GM19452 (cell line): ENCODE measurements around the gene DOCK10.

ENCODE experiments used
- ATAC-seq: cut with Tn5 transposase; IDR thresholded peaks from one replicate; pipeline ENCODE4 v1.9.1; 2021; ENCODE audit not compliant: unreplicated experiment

Gene DOCK10

DNA sequence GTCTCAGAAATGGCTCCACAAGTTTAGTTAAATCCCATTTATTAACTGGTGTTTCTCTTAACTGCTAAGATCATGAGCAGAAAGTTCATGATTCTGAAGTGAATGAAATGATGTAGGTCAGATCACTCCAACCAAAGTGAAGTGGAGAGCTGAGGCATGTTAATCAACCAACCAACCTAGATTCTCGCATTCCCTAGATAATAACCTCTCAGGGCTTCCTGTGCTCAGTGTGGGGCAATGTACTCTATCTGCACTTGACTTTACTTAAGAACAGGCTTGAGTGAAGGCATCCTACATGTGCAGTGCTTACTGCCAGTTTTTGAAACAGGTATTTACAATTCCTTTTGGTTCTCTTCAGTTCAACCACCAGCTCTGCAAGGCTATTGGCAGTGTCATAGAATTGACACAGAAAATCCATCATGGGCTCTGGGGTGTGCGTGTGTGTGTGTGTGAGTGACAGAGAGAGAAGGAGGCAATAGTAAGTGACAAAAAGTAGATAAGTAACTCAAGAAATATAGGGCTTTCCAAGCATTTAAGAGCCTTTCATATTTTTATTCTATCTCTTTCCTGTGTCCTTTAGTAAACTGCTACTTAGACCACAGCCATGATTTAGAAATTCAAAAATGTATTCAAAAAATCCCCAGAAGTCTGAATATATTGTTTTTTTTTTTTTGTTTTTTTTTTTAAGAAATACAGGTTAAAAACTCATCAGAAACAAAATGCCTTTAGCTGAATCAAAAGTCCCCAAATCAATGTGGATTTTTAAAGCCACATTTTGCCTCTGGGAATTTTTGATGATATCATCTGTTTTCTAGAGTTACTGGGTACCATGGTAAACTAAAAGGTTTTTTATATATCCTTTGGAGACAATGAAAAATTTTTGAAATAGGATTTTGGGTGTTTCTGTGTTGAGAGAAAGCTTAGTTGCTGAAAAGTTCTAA is 28.6 kb downstream of the DOCK10 start:
- no peak for ATAC-seq

DNA sequence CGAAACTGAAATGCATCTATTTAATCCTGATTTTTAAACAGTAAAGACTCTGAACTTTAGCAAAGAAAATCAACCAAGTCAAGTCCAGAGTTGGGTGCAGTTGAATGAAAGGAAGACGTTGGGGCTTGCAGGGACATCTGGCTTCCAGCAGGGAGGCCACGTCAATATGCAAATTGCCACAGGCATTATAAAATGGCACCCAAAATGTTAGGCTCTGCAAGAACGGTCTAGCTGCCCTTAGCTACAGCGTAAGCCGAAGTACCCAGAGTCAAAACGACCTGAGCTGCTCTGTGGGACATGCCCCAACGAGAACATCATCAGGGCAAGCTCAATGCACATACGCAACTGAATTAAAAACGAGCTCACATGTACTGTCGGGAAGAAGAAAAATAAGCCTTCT is 30.7 kb downstream of the DOCK10 start:
- no peak for ATAC-seq

DNA sequence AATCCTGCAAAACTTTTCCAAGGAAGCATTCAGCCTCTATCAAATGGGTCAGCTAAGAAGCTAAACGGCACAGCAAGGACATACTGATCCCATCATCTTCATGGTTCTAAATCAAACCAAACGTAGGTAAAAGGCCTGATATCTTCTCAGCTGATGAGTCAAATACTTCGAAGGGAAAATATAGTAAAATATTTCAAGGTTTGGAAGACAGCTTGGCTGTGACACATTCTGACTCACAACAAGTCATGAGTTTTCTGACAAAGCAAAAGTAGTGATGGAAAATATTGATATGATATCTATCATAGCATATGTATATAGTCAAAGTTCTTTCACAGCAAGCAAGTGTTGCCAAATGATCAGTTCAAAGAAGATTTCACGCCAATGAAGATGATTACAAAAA is 31.5 kb downstream of the DOCK10 start:
- no peak for ATAC-seq

DNA sequence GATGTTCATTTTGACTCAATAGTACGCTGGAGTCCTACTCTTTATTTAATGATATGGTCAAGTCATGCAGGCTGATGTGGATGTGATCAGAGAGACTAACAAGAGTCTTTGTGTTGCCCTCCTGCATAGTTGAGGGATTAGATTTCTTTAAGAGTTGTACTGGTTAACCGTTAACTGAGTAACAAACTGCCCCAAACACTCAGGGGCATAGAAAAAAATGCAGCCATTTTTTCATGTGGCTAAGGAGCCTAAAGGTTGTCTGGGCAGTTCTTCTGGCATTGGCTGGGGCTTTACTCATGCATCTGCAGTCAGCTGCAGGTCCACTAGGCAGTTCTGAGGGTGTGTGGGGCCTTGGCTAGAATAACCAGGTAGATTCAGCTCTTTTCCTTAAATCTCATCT is 32.5 kb downstream of the DOCK10 start:
- no peak for ATAC-seq

DNA sequence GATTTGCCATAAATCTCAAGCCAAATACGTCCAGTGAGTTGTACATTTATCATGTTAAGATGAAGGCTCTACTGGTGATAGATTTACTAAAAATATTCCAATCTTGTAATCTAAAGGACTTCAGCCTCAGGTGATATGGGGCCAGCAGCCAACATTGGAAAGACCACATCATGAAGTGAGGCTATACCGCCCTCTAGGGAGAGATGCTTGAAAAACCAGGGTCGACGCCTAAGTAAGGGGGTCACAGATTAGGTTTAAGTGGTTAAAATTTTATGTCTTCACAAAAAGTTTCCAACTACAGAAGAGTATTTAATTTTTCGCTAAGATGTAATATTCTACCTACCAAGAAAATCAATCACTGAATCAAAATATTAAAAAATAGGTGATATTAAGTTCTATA is 33.3 kb downstream of the DOCK10 start:
- no peak for ATAC-seq

DNA sequence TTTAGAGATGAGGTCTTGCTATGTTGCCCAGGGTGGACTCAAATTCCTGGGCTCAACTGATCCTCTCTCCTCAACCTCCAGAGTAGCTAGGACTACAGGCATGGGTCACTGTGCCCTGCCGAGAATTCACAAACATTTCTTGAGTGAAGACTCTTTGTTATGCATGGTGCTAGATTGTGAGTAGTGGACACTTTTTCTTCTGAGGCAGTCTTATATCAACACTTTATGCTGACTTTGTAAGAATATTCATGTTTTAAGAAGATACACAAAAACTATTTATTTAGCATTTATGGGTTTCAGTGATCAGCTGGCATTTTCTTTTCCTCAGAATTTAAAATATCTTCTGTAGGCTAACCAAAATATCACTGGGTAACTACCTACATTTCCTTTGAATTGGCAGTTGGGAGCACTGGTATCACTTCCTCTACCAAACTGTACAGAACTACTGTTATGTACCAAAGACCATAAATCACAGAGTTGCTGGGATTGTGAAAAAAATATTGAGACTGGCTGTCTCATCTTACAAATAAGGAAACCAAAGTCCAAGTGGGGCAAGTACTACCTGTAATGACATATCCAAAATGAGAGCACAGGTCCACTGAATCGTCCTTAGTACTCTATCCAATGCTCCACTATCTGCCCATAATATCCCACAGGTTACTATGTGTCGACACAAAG is 34.0 kb downstream of the DOCK10 start:
- peak; percentile 61 for ATAC-seq

DNA sequence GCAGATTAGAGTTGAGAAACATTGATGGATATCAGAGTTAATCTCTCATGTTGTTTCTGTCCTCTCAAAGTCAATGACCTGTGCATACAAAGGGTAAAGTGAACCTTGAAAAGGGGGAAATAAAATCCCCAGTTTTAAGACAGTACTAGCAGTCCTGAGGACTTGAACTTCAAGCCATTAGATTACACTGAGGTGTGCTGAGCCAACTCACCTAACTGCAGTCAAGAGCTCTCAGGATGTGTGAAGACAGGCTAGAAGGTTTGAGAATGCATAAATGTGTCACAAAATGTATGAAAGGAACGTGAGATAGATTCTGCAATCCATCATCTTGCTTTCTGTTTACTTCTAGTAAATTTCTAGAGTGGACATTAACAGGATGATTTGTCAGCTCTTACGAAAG is 35.5 kb downstream of the DOCK10 start:
- no peak for ATAC-seq

DNA sequence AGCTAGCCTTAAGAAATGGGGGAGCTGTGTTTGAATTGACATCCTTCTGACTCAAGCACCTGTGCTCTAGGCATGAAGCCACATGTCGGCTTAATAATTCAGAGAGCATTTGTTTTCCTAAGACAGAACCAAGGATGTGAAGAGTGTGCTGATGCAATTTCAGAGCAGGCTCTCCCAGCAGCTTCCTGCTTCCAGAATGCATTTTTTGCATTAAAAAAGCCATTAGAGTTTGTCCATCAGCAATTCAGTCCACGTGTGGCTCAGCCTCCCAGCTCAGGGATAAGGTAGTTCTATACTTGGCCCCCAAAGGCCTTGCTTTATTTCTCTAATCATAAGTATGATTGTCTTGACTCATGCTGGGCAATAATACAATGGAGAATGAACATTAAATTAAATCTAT is 37.7 kb downstream of the DOCK10 start:
- no peak for ATAC-seq

DNA sequence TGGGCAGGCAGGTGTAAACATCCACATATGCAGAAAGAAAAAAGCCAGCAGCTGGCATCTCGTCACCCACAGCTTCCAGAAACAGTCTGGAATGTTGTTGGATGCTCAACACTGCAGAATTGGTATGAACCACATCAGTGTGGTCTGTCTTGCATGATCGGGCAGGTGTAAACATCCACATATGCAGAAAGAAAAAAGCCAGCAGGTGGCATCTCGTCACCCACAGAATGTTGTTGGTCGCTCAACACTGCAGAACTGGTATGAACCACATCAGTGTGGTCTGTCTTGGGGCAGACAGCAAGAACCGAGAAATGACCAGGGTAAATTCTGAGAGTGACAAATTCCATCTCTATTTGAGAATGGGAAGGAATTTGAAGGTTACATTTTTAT is 39.6 kb downstream of the DOCK10 start:
- peak; percentile 86 for ATAC-seq

DNA sequence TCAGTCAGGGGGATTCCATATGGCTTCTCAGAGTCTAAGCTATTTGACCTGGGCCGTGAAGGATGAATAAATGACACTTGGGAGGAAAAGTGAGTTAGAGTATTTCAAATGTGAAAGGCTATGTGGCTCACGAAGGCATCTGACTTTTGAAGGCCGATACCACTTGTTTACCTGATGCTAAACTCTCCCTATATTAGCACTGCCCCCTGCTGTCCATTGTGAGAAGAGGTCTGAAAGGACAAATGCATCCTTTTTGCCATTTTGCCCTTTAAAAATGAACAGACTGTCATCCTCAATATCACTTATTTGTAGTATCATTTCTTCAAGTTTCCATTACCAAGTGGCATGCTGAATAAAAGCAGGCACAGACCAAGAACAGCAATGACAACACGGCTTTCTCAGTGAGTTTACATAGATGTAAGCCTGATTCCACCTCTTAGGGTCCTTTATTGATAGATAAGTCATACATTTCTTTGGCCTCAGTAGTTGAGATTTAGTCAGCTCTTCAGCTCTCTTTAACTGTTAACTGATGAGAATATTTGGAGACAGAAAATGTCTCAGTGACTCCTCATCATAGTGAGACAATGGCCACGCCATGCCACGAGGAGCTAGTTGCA is 40.1 kb downstream of the DOCK10 start:
- ATAC-seq, result peak; percentile 54

DNA sequence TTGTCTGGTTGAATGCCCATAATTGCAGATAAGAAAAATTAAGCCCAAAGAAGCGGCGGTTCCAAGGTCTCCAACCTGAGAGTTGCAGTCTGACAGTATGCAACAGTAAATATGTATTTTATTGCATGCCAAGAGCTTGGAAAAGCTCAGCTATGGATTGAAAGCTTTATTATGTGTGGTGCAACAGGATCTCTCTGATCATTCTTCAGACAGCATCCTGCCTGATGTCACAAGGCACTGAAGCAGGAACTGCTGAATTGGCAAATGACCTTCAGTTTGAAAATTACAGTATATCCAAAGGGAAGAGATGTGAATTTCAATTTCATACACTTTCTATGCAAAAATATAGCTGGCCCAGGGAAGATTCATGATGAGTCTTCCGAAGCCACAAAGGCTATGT is 42.5 kb downstream of the DOCK10 start:
- no peak for ATAC-seq

DNA sequence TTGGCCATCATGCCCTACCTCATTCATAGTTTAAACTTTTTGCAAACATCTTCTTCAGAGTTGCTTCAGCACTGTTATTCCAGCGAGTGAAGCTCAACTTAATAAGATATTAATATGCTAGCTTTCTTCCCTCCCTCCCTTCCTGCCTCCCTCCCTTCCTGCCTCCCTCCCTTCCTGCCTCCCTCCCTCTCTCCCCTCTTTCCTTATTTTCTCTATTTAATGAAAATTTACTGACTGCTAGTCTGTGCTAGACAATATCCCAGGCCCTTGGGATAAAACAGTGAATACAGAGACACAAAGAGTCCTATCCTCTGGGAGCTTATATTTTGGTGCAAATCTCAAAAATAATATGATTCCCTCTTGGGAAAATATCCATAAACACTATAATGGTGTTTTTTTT is 42.9 kb downstream of the DOCK10 start:
- ATAC-seq, result no peak

DNA sequence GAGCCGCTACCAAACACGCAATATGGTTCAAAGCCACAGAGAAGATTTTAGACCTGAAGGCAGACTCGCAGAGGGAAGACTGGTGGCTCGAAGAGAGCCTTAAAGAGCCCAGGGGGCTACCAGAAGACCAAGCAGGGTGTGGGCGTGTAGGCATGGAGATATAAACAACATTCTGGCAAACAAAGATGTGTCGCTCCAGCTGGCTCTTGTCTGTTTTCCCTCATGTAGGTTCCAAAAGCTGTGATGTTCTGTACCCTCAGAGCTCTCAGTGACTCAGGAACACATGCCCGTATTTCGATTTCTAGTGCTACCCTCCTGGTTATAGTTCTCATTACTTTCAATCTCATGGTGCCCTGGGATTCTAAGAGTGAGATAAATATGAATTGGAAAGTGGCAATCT is 44.5 kb downstream of the DOCK10 start:
- no peak for ATAC-seq

DNA sequence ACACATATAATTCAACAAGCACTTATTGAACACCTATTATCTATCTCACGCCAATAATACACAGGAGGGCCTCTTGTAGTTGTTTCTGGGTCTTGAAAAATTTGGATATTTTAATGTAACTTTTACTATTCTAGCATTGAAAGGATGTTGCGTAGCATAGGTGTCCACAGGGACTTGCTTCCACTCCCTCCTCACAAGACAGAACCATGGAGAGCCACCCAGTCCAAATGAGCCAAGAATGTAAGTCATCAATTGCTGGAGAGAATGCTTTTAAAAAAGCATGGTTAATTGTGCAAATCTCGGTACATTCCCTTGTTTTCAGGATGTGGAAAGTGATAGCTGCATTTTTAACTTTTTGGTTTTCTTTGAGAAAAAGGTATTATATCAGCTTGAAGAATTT is 46.8 kb downstream of the DOCK10 start:
- no peak for ATAC-seq

DNA sequence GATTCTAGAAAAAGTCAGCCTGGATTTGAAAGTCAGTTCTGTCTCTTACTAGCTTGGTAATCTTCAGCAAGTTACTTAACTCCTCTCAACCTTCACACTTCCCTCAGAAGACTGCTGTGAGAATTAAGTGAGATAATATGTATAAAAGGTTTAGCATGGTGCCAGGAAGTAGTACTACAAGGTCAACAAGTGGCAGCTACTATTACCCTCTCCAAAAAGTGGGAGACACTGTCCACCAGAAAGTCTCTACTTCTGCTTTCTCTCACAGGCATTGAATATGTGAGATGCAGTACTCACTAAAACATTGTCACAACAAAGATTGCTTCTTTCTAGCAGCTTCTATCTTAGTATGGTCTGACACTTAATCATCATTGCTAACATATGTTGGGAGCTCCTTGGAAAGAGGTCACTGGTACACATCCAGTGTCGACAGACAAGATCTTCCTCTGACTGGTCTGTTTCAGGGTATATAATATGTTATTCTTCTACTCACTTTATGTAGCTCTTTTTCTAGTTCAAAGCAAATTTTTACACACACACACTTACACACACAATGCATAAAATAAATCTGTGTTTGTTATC is 47.9 kb downstream of the DOCK10 start:
- peak; percentile 59 for ATAC-seq

DNA sequence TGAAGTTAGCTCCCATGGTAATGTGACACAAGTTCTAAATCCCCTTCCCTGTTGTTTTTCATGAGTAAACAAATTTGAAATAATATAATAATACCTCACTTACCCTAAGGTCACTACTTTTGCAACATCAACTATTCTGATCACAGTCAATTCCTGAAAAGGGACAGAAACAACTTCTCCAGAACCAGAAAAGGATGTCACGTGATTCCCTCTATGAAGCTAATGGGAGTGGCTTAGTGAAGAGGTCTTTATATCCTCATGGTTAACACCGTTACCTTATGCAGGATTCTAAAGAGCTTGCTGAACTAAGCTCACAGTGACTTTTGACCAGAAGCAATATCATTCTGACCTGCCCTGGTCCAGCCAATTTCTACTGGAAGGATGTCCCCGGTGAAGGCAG is 51.6 kb downstream of the DOCK10 start:
- ATAC-seq, result no peak

DNA sequence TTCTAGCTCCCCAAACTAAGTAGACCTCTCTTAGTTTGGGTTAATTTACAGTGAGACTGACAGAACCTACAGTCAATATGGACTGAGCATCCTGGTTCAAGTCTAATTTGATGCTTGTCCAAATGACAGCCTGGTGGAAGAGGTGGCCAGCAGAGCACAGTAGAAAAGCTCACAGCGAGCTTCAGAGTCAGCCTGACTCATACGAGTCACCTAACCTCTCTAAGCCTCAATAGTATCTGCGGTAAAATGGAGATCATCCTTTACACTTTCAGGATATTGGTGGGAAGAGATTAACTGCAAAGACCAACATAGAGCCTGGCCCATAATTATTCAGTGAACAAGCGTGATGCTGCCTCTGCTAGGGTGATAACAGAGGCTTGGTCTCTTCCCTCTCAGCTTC is 54.5 kb downstream of the DOCK10 start:
- ATAC-seq, result no peak

DNA sequence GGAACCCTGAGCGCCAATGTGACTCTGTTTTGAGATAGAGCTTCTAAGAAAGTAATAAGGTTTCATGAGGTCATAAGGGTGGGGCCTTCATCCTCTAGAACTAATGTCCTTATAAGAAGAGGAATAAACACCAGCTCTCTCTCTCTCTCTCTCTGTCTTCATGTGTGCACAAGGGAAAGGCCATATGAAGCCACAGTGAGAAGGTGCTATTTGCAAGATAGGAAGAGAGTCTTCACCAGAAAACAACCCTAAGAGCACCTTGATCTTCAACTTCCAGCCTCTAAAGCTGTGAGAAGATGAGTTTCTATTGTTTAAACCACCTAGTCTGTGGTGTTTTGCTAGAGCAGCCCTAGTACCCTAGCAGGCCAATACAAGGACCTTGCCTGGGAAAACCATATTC is 55.8 kb downstream of the DOCK10 start:
- no peak for ATAC-seq

DNA sequence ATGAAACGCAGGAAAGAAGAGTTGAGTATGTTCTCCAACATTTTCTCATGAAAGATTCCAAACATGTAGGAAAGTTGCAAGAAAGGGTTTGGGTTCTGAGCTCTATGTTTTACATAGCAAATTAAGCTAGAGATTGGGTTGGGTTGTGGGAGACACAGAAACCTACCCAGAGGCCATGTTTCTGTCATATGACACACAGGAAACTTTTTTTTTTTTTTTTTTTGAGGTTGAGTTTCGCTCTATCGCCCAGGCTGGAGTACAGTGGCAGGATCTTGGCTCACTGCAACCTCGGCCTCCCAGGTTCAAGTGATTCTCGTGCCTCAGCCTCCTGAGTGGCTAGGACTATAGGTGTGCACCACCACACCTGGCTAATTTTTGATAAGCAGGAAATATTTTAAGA is 57.6 kb downstream of the DOCK10 start:
- no peak for ATAC-seq

DNA sequence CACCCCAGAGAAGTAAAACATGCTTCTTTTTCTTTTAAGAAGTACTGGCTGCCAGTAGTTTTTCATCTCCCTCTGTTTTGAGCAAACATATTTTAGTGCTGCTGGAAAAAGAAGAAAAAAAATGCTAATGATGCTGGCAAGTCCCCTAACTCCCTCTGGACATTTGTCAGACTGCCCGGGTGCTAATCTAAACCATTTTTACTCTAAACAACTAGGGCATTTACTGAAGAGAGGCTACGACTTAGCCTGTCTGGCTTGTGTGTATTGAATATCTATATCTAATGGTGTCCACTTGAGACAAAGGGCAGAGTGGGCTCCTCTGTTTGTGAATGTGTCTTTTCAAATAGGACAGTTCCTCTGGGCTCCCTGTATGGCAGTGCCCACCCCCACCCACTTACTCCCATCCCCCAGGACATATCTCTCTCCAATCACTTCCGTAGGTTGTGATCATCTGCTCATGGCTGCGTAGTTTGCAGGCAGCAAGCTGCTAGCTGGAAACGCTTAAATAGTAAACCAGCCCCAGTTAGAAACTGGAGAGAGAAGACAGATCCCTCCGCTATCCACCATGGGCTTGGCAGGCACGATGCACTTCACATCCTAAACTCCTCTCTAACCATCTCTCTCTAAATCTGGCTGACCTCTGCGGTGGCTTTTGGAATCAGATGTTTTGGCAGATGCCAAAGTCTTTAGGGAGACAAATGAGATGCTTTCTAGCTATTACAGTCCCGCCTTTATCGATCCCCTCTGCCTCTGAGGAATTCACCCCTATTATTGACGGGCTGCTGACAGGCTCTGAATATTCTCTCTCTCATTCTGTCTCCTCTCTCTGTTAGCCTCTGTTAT is 58.3 kb downstream of the DOCK10 start:
- no peak for ATAC-seq
